ENCODE results near the gene BRSK2. TPM values are rescaled to one million over a fixed set of nuclear protein-coding genes. Genes with fewer than 3 reads are reported as not detected.

Gene BRSK2
- total and polyA plus RNA-seq, 2 experiments from 2014 or later, result 0.11 TPM; not detected in 1

DNA sequence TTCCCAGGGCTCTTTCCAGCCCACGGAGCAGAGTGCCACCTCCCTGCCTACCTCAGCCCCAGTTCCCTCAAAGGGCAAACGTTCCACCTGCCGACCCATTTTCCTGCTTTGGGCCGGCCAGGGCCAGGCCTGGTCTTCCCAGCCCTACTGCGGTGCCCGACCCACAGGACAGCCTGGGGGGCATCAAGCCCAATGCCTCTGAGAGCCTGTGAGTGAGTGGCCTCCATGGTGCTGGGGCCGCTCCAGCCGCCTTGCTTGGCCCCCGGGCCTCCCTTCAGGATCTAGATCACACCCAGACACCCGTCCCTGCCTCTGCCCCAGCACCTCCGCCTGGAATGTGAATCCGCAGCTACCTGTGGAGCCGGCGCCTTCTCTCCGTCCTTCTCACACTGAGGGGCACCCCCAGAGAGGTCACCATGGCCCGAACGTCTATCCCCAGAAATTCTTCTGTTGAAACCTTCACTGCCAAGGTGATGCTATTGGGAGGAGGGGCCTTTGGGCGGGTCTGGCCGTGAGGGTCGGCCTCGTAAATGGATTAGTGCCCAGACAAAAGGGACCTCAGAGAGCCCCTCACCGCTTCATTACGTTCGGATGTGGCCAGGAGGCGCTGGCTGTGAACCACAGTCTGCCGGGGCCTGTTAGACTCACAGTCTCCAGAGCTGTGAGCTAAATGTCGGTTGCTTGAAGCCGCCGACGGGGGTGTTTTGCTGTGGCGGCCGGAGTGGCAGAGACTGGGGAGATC lies 36.2 kb upstream of the BRSK2 start:
- H3K4me2 ChIP-seq (ENCODE audit: unreplicated experiment), result no peak overlapping the region
- peaks cover 31% of the 10 kb centered on the region for H3K27me3 ChIP-seq (replicated peaks; ENCODE audit: insufficient read depth)
- no peaks in the 10 kb centered on the region for H3K4me1 ChIP-seq (ENCODE audit: insufficient read depth)
- H3K9ac ChIP-seq, result no peak overlapping the region
- no peaks in the 10 kb centered on the region for H3K36me3 ChIP-seq (ENCODE audit: low read depth)
- no peaks in the 10 kb centered on the region for H3K79me2 ChIP-seq (ENCODE audit: insufficient read depth)
- TF ChIP-seq EZH2phosphoT487 (IDR thresholded peaks at IDR 0.05; ENCODE audit: insufficient read depth, low read depth), result no peak
- no peak for TF ChIP-seq EZH2 (IDR thresholded peaks at IDR 0.05; ENCODE audit: insufficient read depth, poor library complexity, severe bottlenecking)
- no peak overlapping the region for H2AFZ ChIP-seq
- H3F3A ChIP-seq (ENCODE audit: insufficient read depth), result no peaks in the 10 kb centered on the region
- no peak overlapping the region for H3K4me3 ChIP-seq
- H3K9me3 ChIP-seq (ENCODE audit: low read depth), result no peaks in the 10 kb centered on the region
- in situ Hi-C loops (cut with MboI), result no loop called here
- no peaks in the 10 kb centered on the region for H3K9me2 ChIP-seq (ENCODE audit: insufficient read depth)
- 44 to 45% methylated on average over 32 of the region's 32 CpGs for WGBS, 2 experiments (ENCODE audit: low coverage in 1 of 2, low lambda C conversion rate in 2 of 2, missing lambda C conversion rate in 2 of 2)
- H3K27ac ChIP-seq, result no peak overlapping the region
- no peak for DNase-seq
- H4K20me1 ChIP-seq (ENCODE audit: insufficient read depth), result no peaks in the 10 kb centered on the region

DNA sequence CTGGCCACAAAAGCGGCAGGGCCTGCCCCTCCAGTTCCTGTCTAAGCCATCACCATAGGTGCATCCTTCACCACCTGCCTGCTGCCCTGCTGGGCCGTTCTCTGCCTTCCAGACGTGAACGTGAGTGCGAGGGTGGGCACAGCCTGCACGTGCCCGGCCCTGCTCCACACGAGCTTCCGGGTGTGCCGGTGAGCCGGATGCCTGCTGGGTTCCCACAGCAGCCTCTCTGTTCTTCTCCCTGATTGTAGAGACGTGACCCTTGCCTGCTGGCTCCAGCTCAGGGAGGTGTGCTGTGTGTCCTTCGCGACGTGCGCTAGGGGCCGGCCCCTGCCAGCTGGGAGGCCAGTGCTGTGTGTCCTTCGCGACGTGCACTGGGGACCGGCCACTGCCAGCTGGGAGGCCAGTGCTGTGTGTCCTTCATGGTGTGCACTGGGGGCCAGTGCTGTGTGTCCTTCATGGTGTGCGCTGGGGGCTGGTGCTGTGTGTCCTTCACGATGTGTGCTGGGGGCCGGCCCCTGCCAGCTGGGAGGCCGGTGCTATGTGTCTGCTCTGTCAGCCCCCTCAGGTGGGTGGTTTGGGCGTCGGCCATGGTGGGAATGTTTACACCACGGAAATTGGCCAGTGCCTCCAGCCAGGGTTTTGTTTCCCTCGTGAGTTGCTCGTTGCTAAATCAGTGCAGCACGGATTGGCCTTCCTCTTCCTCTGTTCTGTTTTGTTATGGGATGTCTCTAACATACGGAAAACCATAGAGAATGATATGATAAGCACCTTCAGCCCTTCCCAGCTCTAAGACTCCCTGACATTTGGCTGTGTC lies 35.4 kb upstream of the BRSK2 start:
- Histone ChIP-seq H3K27ac (no peak overlapping the region), H2AFZ (no peak overlapping the region), H3K9me3 (ENCODE audit: low read depth) (no peaks in the 10 kb centered on the region), H3K79me2 (ENCODE audit: insufficient read depth) (no peaks in the 10 kb centered on the region), H4K20me1 (ENCODE audit: insufficient read depth) (no peaks in the 10 kb centered on the region), H3K4me3 (no peak overlapping the region), H3K4me2 (ENCODE audit: unreplicated experiment) (no peak overlapping the region), H3K9ac (no peak overlapping the region), H3F3A (ENCODE audit: insufficient read depth) (no peaks in the 10 kb centered on the region), H3K36me3 (ENCODE audit: low read depth) (no peaks in the 10 kb centered on the region), H3K4me1 (ENCODE audit: insufficient read depth) (no peaks in the 10 kb centered on the region), H3K9me2 (ENCODE audit: insufficient read depth) (no peaks in the 10 kb centered on the region), H3K27me3 (replicated peaks; ENCODE audit: insufficient read depth) (peaks cover 24% of the 10 kb centered on the region)
- no peak for TF ChIP-seq EZH2phosphoT487 (IDR thresholded peaks at IDR 0.05; ENCODE audit: insufficient read depth, low read depth)
- no peak for TF ChIP-seq EZH2 (IDR thresholded peaks at IDR 0.05; ENCODE audit: insufficient read depth, poor library complexity, severe bottlenecking)
- DNase-seq, result no peak
- in situ Hi-C loops (cut with MboI), result no loop called here
- WGBS, 2 experiments (ENCODE audit: low coverage in 1 of 2, low lambda C conversion rate in 2 of 2, missing lambda C conversion rate in 2 of 2), result 57 to 63% methylated on average over 31 to 32 of the region's 32 CpGs

DNA sequence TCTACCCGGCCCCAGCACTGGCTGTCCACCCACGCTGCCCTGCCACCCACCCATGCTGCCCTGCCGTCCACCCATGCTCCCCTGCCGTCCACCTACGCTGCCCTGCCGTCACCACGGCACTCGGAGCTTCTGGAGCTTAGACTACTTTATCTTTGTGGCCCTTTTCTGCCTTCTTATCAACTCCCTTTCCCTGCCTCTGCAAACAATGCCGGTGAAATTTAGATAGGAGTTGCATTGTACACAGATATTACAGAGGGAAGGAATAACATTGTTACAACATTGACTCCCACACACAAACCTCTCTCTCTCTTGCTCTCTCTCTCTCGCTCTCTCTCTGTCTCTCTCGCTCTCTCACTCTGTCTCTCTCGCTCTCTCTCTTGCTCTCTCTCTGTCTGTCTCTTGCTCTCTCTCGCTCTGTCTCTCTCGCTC lies 33.7 kb upstream of the BRSK2 start:
- no peaks in the 10 kb centered on the region for H3F3A ChIP-seq (ENCODE audit: insufficient read depth)
- no peaks in the 10 kb centered on the region for H3K79me2 ChIP-seq (ENCODE audit: insufficient read depth)
- H4K20me1 ChIP-seq (ENCODE audit: insufficient read depth), result no peaks in the 10 kb centered on the region
- WGBS, 2 experiments (ENCODE audit: low coverage in 1 of 2, low lambda C conversion rate in 2 of 2, missing lambda C conversion rate in 2 of 2), result 66 to 74% methylated on average over 11 to 13 of the region's 14 CpGs
- no peak overlapping the region for H2AFZ ChIP-seq
- no peaks in the 10 kb centered on the region for H3K9me3 ChIP-seq (ENCODE audit: low read depth)
- no peak for DNase-seq
- H3K27me3 ChIP-seq (replicated peaks; ENCODE audit: insufficient read depth), result peaks cover 11% of the 10 kb centered on the region
- TF ChIP-seq EZH2 (IDR thresholded peaks at IDR 0.05; ENCODE audit: insufficient read depth, poor library complexity, severe bottlenecking), result no peak
- no peak for TF ChIP-seq EZH2phosphoT487 (IDR thresholded peaks at IDR 0.05; ENCODE audit: insufficient read depth, low read depth)
- no peak overlapping the region for H3K4me3 ChIP-seq
- H3K27ac ChIP-seq, result no peak overlapping the region
- no peak overlapping the region for H3K9ac ChIP-seq
- no peaks in the 10 kb centered on the region for H3K9me2 ChIP-seq (ENCODE audit: insufficient read depth)
- in situ Hi-C loops (cut with MboI), result no loop called here
- H3K4me1 ChIP-seq (ENCODE audit: insufficient read depth), result no peaks in the 10 kb centered on the region
- no peak overlapping the region for H3K4me2 ChIP-seq (ENCODE audit: unreplicated experiment)
- no peaks in the 10 kb centered on the region for H3K36me3 ChIP-seq (ENCODE audit: low read depth)

DNA sequence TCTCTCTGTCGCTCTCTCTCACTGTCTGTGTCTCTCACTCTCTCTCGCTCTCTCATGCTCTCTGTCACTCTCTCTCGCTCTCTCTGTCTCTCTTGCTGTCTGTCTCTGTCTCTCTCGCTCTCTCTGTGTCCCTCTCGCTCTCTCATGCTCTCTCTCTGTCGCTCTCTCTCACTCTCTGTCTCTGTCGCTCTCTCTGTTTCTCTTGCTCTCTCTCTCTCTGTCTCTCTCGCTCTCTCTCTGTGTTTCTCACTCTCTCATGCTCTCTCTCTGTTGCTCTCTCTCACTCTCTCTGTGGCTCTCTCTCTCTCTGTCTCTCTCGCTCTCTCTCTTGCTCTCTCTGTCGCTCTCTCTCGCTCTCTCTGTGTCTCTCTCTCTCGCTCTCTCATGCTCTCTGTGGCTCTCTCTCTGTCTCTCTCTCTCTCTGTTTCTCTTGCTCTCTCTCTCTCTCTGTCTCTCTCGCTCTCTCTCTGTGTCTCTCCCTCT lies 33.2 kb upstream of the BRSK2 start:
- Histone ChIP-seq H3K27me3 (replicated peaks; ENCODE audit: insufficient read depth) (peaks cover 6% of the 10 kb centered on the region; the same call in 1 of the 2 replicates), H3K4me3 (no peak overlapping the region), H3K4me1 (ENCODE audit: insufficient read depth) (no peaks in the 10 kb centered on the region), H3K36me3 (ENCODE audit: low read depth) (no peaks in the 10 kb centered on the region), H3K9ac (no peak overlapping the region), H4K20me1 (ENCODE audit: insufficient read depth) (no peaks in the 10 kb centered on the region), H3K79me2 (ENCODE audit: insufficient read depth) (no peaks in the 10 kb centered on the region), H3K4me2 (ENCODE audit: unreplicated experiment) (no peak overlapping the region), H3K27ac (no peak overlapping the region), H2AFZ (no peak overlapping the region), H3F3A (ENCODE audit: insufficient read depth) (no peaks in the 10 kb centered on the region), H3K9me2 (ENCODE audit: insufficient read depth) (no peaks in the 10 kb centered on the region), H3K9me3 (ENCODE audit: low read depth) (no peaks in the 10 kb centered on the region)
- 60 to 62% methylated on average over 2 to 13 of the region's 13 CpGs for WGBS, 2 experiments (ENCODE audit: low coverage in 1 of 2, low lambda C conversion rate in 2 of 2, missing lambda C conversion rate in 2 of 2)
- no peak for TF ChIP-seq EZH2 (IDR thresholded peaks at IDR 0.05; ENCODE audit: insufficient read depth, poor library complexity, severe bottlenecking)
- TF ChIP-seq EZH2phosphoT487 (IDR thresholded peaks at IDR 0.05; ENCODE audit: insufficient read depth, low read depth), result no peak
- no peak for DNase-seq
- in situ Hi-C loops (cut with MboI), result no loop called here

Data from GM23248 (cell line).